ENCODE data around the gene OASL.

DNA sequence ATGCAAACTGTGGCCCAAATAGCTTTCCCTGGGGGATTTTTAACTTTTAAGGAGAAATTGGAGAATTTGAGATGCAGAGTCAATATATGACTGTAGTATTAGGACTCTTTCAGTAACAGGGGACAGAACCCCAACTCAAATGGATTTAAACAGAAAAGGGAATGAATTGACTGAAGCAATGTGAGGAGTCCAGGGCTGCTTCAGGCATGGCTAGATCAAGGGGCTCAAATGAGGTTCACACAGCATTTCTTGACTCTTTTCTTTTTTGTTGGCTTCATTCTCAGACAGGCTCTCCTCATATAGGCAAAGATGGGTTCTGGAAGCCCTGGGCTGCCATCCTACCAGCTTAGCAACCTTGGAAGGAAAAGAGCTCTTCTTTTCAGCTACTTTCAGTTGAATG is 47.1 kb downstream of the OASL start:
- TF ChIP-seq, protein P1, sequence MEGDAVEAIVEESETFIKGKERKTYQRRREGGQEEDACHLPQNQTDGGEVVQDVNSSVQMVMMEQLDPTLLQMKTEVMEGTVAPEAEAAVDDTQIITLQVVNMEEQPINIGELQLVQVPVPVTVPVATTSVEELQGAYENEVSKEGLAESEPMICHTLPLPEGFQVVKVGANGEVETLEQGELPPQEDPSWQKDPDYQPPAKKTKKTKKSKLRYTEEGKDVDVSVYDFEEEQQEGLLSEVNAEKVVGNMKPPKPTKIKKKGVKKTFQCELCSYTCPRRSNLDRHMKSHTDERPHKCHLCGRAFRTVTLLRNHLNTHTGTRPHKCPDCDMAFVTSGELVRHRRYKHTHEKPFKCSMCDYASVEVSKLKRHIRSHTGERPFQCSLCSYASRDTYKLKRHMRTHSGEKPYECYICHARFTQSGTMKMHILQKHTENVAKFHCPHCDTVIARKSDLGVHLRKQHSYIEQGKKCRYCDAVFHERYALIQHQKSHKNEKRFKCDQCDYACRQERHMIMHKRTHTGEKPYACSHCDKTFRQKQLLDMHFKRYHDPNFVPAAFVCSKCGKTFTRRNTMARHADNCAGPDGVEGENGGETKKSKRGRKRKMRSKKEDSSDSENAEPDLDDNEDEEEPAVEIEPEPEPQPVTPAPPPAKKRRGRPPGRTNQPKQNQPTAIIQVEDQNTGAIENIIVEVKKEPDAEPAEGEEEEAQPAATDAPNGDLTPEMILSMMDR (IDR thresholded peaks at IDR 0.05): no peak
- TF ChIP-seq POLR2AphosphoS5 (IDR thresholded peaks at IDR 0.05): no peak

Data from prostate gland (tissue), 2 donors.